HS-27A (cell line): Measurements from ENCODE around the gene P2RX1.

Experiments
- DNase-seq: peaks from one replicate; pipeline ENCODE4 v3.0.0-alpha.2; 2012; ENCODE audit warnings: low read depth, missing footprints

The P2RX1 gene

DNA sequence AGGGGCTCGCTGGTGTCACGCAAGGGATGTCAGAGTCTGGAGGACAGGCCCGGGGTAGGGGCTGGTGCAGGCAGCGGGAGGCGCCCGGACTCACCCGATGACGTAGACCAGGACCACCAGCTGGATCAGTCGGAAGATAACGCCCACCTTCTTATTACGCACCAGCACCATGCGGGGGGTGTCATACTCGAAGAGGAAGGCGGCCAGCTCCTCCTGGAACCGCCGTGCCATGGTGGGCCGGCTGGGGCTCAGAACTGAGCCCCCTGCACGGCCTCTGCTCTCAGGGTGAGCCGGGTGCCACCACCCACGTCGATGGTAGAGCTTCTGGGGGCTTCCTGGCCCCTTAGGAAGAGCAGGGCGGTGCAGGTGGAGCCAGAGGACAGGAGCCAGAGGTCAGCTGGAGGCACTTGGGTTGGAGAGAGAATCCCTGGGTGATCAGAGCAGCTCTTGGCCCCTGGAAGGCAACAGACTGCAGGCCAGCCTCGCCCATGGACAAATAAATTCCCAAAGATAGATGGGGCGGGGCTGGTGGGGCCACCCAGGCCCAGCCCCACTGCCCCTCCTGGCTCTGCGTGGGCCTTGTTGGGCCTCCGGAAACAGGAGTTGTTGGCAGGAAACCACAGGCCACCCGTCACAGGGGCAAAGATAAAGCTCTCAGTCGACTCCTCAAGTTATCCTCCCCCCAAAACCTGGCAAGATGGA is at the start of gene P2RX1:
Gene P2RX1 (minus strand): TSS at position 471 of the 702 bp plus-strand sequence. CDS start 240 bp downstream, at position 231.
- DNase-seq = no peak

- DNase-seq = no peak
These were observed 49.0 kb upstream of the P2RX1 start for GRCh38 chr17:3965118-3965800.

DNA sequence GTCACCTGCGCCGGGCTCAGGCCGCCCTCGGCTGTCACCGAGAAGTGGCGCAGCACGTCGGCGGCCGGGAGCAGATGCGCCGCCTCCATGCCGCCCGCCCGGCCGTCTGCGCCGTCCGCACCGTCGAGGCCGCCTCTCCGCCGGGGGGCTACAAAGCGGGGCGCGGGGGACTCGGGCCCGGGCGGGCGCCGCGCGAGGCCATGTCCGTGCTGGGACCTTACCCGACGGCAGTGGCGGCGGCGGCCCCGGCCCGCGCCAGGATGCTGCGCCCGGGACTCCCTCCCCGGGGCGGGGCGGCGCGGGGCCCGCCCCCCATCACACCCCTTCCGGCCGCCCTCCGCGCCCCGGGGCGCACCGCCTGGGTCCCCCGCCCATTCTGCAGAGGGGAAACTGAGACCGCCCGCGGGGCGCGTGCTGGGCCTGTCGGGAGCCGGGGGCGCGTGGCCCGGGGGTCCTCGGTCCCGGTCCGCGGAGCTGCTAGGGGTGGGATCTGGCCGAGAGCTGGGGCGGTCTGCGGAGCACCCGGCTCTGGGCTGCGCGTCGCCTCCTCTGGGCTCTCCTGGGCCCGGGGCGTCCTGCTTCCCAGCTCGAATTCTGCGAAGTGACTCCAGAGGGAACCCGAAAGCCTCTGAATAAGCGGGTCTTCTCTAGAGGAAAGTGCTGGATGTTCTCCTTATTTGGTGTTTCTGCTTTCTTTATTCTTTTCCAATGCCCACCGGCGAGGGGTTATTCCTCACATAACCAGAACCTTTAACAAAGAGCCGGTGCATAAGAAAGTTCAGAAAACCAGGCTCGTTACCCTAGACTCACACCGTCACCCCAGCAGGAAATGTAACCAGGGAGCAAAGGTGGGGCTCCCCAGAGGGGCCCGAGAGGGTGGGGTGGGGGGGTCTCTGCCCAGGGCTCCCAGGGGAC is 48.2 kb upstream of the P2RX1 start, which contains the start of gene ATP2A3:
Gene ATP2A3 (minus strand): TSS at position 235 of the 915 bp plus-strand sequence. CDS start 146 bp downstream, at position 89.
- DNase-seq = no peak

- no peak for DNase-seq
These were observed 47.3 kb upstream of the P2RX1 start for GRCh38 chr17:3963237-3964201.

DNA sequence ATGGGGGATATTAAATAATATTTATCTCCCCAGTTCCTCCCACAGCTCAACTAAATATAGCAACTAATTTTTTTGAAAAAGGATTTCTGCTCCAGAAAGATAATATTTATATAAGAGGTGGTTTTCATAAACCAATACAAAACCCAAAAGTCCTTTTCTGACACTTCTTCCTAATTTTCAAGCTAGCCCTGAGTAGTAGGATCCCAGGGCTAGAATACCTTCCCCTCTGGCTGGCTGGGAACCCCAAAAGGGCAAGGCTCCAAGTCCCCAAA is 46.6 kb upstream of the P2RX1 start:
- no peak for DNase-seq

DNA sequence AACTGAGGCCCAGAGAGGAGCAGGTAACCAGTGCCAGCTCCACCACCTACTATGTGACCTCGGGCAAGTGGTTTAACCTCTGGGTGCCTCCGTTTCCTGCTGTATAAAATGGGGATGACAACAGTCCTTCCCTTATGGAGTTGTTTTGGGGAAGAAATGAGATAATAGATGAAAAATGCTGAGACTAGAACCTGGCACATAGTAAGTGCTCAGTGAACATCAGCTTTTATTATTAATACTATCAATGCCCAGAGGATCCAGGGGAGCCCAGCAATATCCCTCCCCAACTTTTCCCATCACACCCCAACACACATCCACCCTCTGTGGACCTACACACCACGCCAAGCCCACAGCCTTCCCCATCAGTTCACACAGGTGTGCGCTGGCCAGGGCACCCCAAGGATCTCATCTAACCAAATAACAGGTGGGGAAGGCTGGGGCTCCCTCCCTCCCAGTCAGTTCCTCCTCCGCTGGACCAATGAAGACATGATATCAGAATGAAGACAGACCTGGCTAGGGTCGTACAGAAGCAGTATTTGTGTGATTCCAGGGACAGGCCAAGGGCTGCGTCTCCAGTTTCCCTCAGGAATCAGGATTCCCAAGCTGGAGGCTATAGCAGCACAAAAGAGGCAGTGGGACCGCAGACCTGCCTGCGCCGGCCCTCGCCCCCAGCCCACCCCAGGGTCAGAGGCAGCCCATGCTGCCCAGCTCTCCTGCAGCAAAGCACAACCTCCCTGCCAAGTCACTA is 46.1 kb upstream of the P2RX1 start:
- no peak for DNase-seq

GRCh38 chr17:3961564-3962047 is 45.3 kb upstream of the P2RX1 start:
- DNase-seq = no peak

GRCh38 chr17:3960764-3961163 is 44.5 kb upstream of the P2RX1 start:
- no peak for DNase-seq

DNA sequence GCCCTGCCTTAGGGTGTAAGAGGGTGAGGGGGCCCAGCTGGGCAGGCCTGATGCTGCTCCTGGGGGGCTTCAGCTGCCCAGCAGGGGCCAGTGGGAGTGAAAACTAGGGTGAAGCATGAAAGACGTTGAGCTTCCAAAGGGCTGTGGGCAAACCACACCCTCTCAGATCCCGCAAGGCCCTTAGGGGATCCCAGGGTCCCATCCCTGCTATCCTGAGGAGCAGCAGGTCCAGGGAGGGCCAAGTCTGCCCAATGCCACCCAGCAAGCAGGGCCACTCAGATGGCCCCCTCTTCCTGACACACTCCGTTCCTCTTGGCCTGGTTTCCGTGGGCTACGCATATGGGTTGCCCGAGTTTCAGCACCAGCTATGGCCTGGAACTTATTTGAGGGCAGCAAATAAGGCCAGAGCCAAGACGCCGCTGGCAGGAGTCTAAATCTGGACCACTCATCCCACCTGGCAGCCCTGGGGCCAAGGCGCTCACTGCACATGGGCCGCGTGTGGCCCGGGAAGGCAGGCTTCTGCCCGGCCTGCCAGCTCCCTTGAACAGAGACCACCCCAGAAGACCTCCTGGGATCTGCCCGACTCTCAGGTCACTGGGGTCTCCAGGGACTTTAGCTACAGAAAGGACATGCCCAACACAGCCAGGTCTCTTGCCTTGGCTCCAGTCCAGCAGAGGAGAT is 43.8 kb upstream of the P2RX1 start:
- no peak for DNase-seq

DNA sequence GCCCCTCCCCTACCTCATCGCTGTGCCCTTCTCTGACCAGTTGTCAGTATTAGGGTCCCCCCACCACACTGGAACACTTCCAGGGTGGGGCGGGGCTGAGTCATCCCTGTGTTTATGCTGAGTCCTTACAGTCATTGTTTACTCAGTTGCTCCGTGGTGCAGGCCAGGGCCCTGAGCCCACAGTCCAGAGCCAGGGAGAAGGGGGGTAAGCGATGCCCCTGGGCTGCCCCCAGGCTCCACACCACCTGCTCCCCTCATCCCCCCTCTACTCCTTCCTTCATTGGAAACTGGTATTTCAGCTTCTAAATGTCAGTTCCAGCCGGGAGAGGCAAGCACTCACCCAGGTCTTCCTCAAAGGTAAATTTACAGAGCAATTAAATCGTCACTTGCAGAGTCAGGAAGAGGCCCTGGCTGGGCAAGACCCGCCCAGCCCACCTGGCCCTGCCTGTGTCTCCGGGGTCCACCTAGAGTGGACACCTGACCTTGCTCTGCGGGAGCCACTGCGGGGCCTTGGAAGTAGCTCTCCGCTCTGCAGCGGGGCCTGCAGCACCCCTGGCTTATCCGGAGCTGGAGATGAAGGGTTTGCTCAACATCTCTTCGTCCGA is 43.1 kb upstream of the P2RX1 start:
- no peak for DNase-seq

DNA sequence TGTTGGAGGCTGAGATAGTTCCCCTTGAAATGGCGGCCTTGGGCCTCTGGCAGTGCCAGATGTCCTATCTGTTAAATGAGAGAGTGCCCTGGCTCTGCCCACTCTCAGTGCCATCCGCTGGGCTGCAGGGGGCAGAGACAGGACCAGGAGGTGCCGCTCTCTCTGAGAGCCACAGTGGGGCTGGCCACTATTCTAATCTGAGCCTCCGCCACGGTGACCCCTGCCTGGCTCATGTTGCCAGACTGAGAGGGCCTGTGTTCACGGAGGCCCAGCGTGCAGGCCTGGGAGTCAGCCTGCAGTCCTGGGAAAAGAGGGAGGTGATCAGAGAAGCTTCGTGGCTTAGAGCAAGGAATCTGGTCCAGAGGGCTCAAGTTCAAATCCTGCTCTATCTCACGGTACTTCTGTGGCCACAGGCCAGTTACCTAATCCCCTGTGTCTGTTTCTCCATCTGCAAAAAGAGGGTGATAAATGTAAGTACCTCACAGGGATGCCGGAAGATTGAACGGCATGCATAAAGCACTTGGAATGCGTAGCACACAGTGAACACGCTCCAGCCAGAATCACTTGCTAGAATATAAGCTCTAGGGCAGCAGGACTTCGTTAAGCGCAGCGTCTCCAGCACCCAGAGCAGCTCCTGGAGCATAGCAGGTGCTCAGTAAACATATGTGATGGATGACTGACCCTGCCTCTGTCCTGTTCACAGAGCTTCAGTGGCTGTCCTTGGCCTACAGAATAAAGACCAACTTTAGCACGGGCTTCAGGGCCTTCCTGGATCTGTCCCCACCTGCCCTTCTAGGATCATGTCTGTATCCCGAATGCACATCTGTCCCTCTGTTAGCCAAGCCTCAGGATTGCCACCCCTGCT is 41.7 kb upstream of the P2RX1 start:
- DNase-seq = no peak

GRCh38 chr17:3956983-3957382 is 40.7 kb upstream of the P2RX1 start:
- DNase-seq = no peak

GRCh38 chr17:3956327-3956957 is 40.2 kb upstream of the P2RX1 start:
- no peak for DNase-seq

DNA sequence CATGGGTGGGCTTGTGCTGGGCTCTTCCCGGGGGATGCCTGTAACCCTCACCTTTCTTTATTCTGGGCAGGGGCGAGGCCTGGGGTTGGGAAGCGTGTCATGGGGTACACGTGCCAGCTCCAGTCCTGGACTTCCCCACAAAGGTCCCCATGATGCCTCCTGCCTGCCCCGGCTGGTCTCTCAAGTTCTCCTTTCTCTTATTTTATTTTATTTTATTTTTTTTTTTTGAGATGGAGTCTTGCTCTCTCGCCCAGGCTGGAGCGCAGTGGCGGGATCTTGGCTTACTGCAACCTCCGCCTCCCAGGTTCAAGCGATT is 39.4 kb upstream of the P2RX1 start:
- DNase-seq = no peak

- DNase-seq = no peak
These were observed 38.9 kb upstream of the P2RX1 start for GRCh38 chr17:3954976-3955672.

DNA sequence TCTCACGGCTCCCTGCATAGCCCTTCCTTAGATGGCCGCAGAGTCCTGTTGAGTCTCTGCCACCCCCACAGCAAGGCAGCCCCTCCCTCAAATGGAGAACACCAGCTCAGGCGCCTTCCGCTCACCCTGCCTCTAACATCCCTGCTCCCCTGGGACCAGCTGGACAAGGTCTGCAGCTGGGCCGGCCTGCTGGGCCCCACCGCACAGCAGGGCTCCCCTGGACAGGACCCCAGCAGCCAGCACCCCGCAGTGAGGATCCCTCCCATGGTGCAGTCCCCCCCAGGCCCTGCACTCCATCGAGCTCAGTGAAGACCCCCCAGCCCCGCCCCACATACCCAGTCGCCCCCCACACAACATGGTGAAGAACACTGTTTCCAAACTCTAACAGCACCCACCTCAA is 37.8 kb upstream of the P2RX1 start:
- DNase-seq = no peak

DNA sequence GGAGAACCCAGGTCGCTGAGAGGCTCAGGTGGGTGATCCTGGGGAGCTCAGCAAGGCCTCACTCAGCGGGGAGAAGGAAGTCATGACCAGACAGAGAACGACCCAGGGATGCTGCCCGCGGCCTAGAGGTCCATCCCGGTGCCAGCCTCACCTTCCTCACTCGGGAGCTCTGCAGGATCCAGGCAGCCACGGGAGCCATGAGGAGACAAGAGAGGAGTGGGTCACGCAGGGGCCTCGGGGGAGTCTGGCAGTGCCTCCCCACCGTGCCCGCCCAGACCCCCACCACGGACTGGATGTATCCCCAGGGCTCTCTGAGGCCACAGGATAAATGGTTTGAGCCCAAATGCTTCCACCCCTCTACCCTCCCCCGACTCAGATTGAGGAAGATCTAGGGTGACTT is 37.3 kb upstream of the P2RX1 start:
- DNase-seq = no peak

DNA sequence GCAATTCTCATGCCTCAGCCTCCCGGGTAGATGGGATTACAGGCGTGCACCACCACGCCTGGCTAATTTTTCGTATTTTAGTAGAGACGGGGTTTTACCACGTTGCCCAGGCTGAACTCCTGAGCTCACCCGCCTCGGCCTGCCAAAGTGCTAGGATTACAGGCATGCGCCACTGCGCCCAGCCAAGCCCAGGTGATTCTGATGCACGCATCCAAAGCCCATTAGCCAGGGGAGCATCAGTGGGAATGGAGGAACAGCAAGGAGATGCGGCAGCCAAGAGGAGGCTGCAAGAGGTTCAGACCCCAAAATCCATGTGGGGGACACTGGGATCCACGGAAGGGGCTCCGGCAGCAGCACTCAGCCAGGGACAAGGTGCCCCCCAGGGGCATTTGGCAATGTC is 35.9 kb upstream of the P2RX1 start:
- no peak for DNase-seq
